ENCODE results near the gene UNC119.

GRCh38 chr17:28527859-28528258 is 24.6 kb downstream of the UNC119 start:
- TF ChIP-seq EZH2 (IDR thresholded peaks at IDR 0.05; ENCODE audit: low read length, unreplicated experiment) (no peak), CTCF (conservative IDR thresholded peaks at IDR 0.05; ENCODE audit: low read depth, low read length) (no peak), EZH2phosphoT487 (IDR thresholded peaks at IDR 0.05; ENCODE audit: borderline replicate concordance, low read length) (no peak)
